WI38 (cell line): ENCODE measurements around the gene POU3F1.

Experiments used
- H3K4me3 ChIP-seq: 2 replicates; pipeline ENCODE4 v1.5.1; 2011; ENCODE audit warnings: low read depth, mild to moderate bottlenecking, control low read depth, low read length
- CTCF ChIP-seq: IDR thresholded peaks from 2 replicates; pipeline ENCODE4 v1.5.1; 2012; ENCODE audit warnings: low read depth, mild to moderate bottlenecking, control low read depth, low read length

POU3F1 gene

GRCh38 chr1:38059635-38060250 is 13.2 kb upstream of the POU3F1 start:
- no peak overlapping the region for H3K4me3 ChIP-seq
- no peak for TF ChIP-seq CTCF

GRCh38 chr1:38055965-38056364 is 9.4 kb upstream of the POU3F1 start:
- no peak overlapping the region for H3K4me3 ChIP-seq
- TF ChIP-seq CTCF = no peak

- H3K4me3 ChIP-seq = no peak overlapping the region
- no peak for TF ChIP-seq CTCF
These were observed 8.8 kb upstream of the POU3F1 start for GRCh38 chr1:38055398-38055797.

GRCh38 chr1:38053416-38054091 is 7.0 kb upstream of the POU3F1 start:
- TF ChIP-seq CTCF = no peak

GRCh38 chr1:38052750-38053415 is 6.3 kb upstream of the POU3F1 start:
- no peak overlapping the region for H3K4me3 ChIP-seq
- TF ChIP-seq CTCF = no peak

More at GRCh38 chr1:38053416-38054091, 7.0 kb upstream of the POU3F1 start:
- no peak overlapping the region for H3K4me3 ChIP-seq

GRCh38 chr1:38051079-38051543 is 4.5 kb upstream of the POU3F1 start:
- no peak for TF ChIP-seq CTCF
- no peak overlapping the region for H3K4me3 ChIP-seq
